GM18517 (cell line): ENCODE results near the gene RMDN2.

Source experiments
- ATAC-seq: cut with Tn5 transposase; IDR thresholded peaks from one replicate; pipeline ENCODE4 v1.9.1; 2021; ENCODE audit warnings: mild to moderate bottlenecking, moderate library complexity; ENCODE audit not compliant: unreplicated experiment

RMDN2 gene

DNA sequence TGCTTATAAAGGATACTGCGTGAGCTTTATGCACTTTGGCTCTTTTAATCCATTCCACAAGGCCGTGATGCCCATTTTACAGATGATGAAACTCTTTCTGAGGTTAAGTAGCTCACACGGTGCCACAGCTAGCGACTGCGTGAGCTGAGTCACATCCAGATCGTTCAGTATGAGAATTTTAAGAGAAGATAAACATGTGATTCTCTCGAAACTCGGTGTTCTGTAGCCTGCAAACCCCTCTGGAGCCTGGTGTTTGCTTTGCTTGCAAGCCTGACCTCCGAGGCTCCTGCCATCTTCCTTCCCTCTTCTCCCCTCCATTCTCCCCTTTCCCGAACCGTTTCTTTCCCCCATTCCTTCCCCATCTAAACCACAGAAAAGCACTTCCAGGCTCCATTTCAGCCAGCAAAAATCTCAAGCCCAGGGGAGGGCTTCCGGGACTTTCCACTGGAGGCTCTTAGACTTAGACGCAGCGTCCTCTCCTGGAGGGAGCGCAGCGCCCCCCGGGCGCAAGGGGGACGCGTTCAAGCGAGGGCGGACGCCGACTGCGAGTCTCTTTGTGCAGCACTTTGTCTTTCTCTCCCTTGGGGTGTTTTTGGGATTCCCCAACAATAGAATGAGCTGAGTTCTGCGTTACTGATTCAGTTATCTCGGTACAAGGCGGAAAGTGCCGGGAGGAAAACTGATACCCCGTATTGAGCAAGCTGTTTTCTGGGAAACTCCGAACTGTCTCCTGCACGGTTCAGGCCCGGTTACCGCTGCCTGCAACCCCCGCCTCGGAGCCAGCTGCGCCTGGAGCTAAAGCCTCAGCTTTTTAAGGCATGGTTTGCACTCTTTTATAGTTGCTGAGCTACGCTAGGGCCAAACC lies 112.9 kb downstream of the RMDN2 start:
- peak; percentile 65 for ATAC-seq

GRCh38 chr2:38038682-38039081 lies 113.6 kb downstream of the RMDN2 start:
- no peak for ATAC-seq

GRCh38 chr2:38039121-38039910 lies 114.2 kb downstream of the RMDN2 start:
- ATAC-seq, result no peak

- no peak for ATAC-seq
These were observed 120.7 kb downstream of the RMDN2 start for GRCh38 chr2:38045811-38046210.

- ATAC-seq, result no peak
These were observed 131.1 kb downstream of the RMDN2 start for GRCh38 chr2:38056216-38056615.

GRCh38 chr2:38057651-38058410 lies 132.7 kb downstream of the RMDN2 start:
- no peak for ATAC-seq

DNA sequence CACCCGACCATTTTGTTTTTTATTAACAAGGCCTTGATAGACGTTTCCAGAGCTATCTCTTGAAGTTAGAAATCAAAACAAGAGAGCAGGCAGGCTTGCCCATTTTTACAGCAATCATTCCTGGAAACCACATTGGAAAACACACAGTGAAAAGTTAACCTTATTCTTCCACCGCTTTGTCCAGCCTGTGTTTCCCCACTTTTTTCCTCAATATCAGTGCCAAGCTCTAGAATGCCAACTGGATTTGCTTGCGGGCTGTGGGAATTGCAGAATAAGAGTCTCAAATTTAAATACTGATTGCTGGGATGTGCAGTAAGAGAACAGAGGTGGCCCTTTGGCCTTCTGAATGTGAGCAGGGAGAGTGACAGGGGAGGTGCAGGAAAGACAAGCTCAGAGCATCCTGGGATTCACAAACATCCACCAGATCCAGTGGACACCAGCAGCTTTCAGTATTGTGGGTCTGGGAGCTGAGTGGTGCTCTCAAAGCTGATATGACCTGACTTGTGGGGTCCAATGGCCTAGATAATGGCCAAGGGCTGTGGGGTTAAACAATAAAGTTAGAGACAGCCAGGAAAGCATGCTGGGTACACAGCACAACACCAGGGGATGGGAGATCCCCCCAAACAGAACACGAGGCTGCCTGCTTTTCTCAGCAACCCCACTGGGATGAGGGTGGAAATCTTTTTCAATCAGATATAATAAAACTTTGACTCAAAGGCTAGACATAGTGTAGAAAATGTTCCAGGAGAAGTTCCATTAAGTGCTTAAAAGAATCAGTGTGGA lies 135.3 kb downstream of the RMDN2 start:
- ATAC-seq, result no peak

DNA sequence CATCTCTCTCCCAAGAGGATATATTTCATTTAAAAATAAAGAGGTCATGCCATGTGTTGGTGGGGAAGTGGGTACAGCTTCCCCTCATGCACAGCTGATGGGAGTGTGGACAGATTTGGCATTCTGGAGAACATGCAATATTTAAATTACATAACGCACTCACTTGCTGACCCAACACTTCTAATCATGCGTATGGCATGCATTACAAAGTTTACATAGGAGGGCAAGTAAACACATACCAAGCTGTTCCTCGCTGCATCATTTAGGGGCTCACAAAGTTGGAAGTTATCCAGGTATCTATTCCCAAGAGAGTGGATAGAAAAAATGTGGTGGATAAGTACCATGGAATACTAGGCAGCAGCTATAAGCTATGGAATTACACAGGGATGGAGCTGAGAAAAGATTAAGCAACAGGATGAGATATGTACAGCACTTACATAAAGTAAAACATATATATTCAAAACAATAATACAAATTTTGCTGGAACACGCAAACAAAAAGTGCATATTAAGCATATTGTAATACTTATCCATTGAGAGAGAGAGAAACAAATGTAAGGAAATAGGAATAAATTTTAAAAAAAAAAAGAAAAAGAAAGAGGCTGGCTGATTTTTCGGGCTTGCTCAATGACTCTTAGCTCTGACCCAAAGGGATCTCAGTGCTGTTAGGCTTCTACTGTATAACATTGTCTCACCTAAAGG lies 139.9 kb downstream of the RMDN2 start:
- no peak for ATAC-seq

DNA sequence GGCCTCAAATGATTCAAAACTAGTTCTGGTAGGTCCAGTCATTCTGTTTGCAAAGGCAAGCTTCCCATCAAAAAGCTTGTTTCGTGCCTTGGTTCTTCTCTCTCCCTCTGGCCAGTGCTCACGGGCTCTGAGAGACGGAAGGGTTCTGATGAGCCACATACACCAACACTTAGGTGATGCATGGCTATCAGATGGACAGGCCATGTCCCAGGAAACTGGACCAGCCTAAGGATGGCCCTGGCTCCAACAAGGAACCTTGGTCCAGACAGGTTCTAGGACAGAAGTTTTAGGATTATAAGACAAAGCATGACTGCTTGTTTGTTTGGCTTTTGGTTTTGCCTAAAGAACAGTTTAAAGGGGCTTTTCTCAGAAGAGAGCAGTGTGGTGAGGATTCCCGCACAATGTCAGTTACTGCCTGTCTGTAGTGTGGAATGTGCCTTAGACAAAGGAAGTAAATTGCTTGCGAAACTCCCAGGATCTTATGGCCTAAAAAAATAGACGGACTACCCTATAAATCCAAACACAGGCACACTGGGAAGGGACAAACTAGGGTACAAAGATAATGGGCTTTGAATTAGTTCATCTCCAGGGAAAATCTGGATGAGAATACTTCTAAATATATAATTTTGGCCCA lies 140.5 kb downstream of the RMDN2 start:
- no peak for ATAC-seq

GRCh38 chr2:38066421-38067115 lies 141.5 kb downstream of the RMDN2 start:
- ATAC-seq, result no peak
